Thyroid gland (tissue), 4 donors: Measurements from ENCODE around the gene DFFB.

Experiments
- CTCF ChIP-seq, 6 experiments: fragments of 200-600 bp in 3 of 6; fragments of 450-650 bp in 3 of 6; sonication (generic) in 3 of 6; IDR thresholded peaks; one replicate each; pipeline ENCODE4 v1.5.1; 2016 to 2019; ENCODE audit warnings: antibody characterized with exemption in 6 of 6, mild to moderate bottlenecking in 2 of 6, inconsistent platforms in 1 of 6, moderate library complexity in 1 of 6
- POLR2A ChIP-seq, 2 donors: fragments of 450-650 bp; IDR thresholded peaks; one replicate each; pipeline ENCODE4 v1.6.1; 2017; ENCODE audit warnings: antibody characterized with exemption in 2 of 2, mild to moderate bottlenecking in 2 of 2, moderate library complexity in 1 of 2

GRCh38 chr1:3822421-3822820, 34.9 kb upstream of the DFFB start:
- TF ChIP-seq CTCF (IDR thresholded peaks at IDR 0.05) (no peak), POLR2A (IDR thresholded peaks at IDR 0.05) (no peak)
